Osteoblast (primary cell): ENCODE results near the gene EIF3M. TPM values are rescaled to one million over a fixed set of nuclear protein-coding genes. Genes with fewer than 3 reads are reported as not detected.
A peak's percentile ranks its signal among the peaks of the same experiment; 100 is the strongest.

Experiments used
- DNase-seq: peaks from one replicate; pipeline ENCODE4 v3.0.0; 2011; ENCODE audit warnings: low spot score, mixed read lengths; ENCODE audit not compliant: insufficient read length; ENCODE audit errors: missing footprints
- H2AFZ ChIP-seq: 2 replicates; pipeline ENCODE4 v1.6.0; 2011; ENCODE audit warnings: mild to moderate bottlenecking, low read length
- H3K27ac ChIP-seq: 2 replicates; pipeline ENCODE4 v1.5.1; 2011; ENCODE audit warnings: mild to moderate bottlenecking, low read depth, low read length, moderate library complexity
- H3K27me3 ChIP-seq: 2 replicates; pipeline ENCODE4 v1.6.0; 2012; ENCODE audit warnings: mild to moderate bottlenecking, control low read depth, inconsistent platforms, low read length, moderate library complexity; ENCODE audit not compliant: insufficient read depth
- H3K36me3 ChIP-seq: 2 replicates; pipeline ENCODE4 v1.5.1; 2011; ENCODE audit warnings: mild to moderate bottlenecking, low read length, control low read depth, moderate library complexity; ENCODE audit not compliant: insufficient read depth
- H3K4me1 ChIP-seq: 2 replicates; pipeline ENCODE4 v1.5.1; 2011; ENCODE audit warnings: mild to moderate bottlenecking, low read length, control low read depth, moderate library complexity; ENCODE audit not compliant: insufficient read depth
- H3K4me2 ChIP-seq: 2 replicates; pipeline ENCODE4 v1.6.0; 2011; ENCODE audit warnings: mild to moderate bottlenecking, low read length; ENCODE audit not compliant: insufficient read depth
- H3K4me3 ChIP-seq: fragments of 200-600 bp; sonication (generic); 3 replicates; pipeline ENCODE4 v1.5.1; 2012; ENCODE audit warnings: mild to moderate bottlenecking, low read length, inconsistent platforms; ENCODE audit not compliant: insufficient read depth
- H3K79me2 ChIP-seq: 2 replicates; pipeline ENCODE4 v1.6.0; 2012; ENCODE audit warnings: mild to moderate bottlenecking, low read length, control low read depth, inconsistent platforms; ENCODE audit not compliant: insufficient read depth
- H3K9me3 ChIP-seq: 2 replicates; pipeline ENCODE4 v1.5.1; 2011; ENCODE audit warnings: low read depth, low read length, control low read depth
- H4K20me1 ChIP-seq: 2 replicates; pipeline ENCODE4 v1.6.0; 2012; ENCODE audit warnings: mild to moderate bottlenecking, low read length, control low read depth; ENCODE audit not compliant: insufficient read depth
- total RNA-seq: library from RNA; depleted of rRNA; stranded (reverse); fragments of >200 nt; gene quantifications from 2 replicates; pipeline ENCODE4 v1.2.3, GENCODE V29; 2012
- TF ChIP-seq, protein P1 (sequence below): IDR thresholded peaks from 2 replicates; pipeline ENCODE4 v1.5.1; 2011; ENCODE audit warnings: mild to moderate bottlenecking, low read depth, low read length, moderate library complexity; ENCODE audit errors: extremely low read depth

The EIF3M gene
- total RNA-seq, 1 donor: 378 TPM

GRCh38 chr11:32613500-32614151 is 30.0 kb downstream of the EIF3M start:
- no peak overlapping the region for H3K27ac ChIP-seq
- H3K4me2 ChIP-seq: no peak overlapping the region
- no peaks in the 10 kb centered on the region for H3K36me3 ChIP-seq
- TF ChIP-seq, protein P1, sequence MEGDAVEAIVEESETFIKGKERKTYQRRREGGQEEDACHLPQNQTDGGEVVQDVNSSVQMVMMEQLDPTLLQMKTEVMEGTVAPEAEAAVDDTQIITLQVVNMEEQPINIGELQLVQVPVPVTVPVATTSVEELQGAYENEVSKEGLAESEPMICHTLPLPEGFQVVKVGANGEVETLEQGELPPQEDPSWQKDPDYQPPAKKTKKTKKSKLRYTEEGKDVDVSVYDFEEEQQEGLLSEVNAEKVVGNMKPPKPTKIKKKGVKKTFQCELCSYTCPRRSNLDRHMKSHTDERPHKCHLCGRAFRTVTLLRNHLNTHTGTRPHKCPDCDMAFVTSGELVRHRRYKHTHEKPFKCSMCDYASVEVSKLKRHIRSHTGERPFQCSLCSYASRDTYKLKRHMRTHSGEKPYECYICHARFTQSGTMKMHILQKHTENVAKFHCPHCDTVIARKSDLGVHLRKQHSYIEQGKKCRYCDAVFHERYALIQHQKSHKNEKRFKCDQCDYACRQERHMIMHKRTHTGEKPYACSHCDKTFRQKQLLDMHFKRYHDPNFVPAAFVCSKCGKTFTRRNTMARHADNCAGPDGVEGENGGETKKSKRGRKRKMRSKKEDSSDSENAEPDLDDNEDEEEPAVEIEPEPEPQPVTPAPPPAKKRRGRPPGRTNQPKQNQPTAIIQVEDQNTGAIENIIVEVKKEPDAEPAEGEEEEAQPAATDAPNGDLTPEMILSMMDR: no peak
- DNase-seq: no peak
- no peak overlapping the region for H3K4me3 ChIP-seq
- H4K20me1 ChIP-seq: no peaks in the 10 kb centered on the region
- no peak overlapping the region for H2AFZ ChIP-seq
- H3K27me3 ChIP-seq: no peaks in the 10 kb centered on the region
- no peaks in the 10 kb centered on the region for H3K4me1 ChIP-seq
- no peaks in the 10 kb centered on the region for H3K9me3 ChIP-seq
- H3K79me2 ChIP-seq: no peaks in the 10 kb centered on the region

DNA sequence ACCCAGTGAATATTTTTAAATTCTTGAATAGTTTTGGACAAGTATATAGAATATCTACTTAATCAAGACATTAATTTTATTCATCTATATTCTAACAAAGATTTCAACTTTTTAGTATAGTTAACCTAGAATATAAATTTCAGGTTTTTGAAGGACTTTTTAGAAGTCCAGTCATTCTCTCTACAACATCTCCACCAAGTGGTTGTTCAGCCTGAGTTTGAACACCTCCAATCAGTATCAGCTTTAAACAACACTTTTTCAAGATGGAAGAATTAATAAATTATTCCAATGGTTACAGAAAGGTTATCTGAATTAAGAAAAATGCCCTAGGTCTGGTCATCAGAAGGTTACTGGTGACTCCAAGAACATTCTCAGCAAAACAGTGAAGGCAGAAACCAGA is 31.8 kb downstream of the EIF3M start:
- no peaks in the 10 kb centered on the region for H3K4me1 ChIP-seq
- H3K4me3 ChIP-seq: no peak overlapping the region
- H4K20me1 ChIP-seq: no peaks in the 10 kb centered on the region
- TF ChIP-seq, protein P1: peak; percentile 11
- no peak overlapping the region for H3K4me2 ChIP-seq
- no peaks in the 10 kb centered on the region for H3K27me3 ChIP-seq
- no peak overlapping the region for H2AFZ ChIP-seq
- H3K79me2 ChIP-seq: no peaks in the 10 kb centered on the region
- DNase-seq: no peak
- H3K36me3 ChIP-seq: no peaks in the 10 kb centered on the region
- no peak overlapping the region for H3K27ac ChIP-seq
- H3K9me3 ChIP-seq: no peaks in the 10 kb centered on the region

DNA sequence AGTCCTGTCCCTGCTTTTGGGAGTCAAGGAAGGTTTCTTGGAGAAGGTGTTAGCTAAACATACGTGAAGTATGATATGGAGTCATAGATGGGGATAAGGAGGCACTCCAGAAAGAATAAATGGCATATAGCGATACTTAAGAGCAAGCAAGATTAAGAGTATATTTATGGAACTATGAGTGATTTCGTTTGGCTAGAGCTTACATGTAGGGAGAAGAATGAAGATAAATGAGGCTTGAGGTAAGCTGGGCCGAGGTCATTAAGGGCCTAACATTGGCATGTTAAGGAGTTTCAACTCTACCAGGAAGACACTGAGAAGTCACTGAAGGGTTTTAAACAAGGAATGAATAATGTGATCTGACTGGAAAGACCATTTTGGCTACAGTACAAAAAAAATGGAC is 33.3 kb downstream of the EIF3M start:
- H3K4me3 ChIP-seq: no peak overlapping the region
- DNase-seq: no peak
- no peaks in the 10 kb centered on the region for H3K9me3 ChIP-seq
- no peak overlapping the region for H2AFZ ChIP-seq
- TF ChIP-seq, protein P1: no peak
- H3K79me2 ChIP-seq: no peaks in the 10 kb centered on the region
- no peaks in the 10 kb centered on the region for H4K20me1 ChIP-seq
- H3K36me3 ChIP-seq: no peaks in the 10 kb centered on the region
- no peak overlapping the region for H3K4me2 ChIP-seq
- H3K27ac ChIP-seq: no peak overlapping the region
- no peaks in the 10 kb centered on the region for H3K4me1 ChIP-seq
- H3K27me3 ChIP-seq: no peaks in the 10 kb centered on the region

DNA sequence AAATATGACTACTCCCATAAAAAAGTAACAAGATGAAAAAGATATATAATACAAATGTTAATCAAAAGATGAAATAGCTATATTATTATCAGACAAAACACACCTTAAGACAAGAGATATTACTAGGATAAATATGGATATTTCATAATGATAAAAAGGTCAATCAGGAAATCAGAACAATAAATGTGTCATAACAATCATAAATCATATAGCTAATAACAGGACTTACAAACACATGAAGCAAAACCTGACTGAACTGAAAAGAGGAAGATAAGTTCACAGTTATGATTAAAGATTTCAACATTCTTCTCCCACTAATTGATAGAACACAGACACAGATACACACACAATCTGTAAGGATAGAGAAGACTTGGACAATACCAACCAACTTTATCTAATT is 47.2 kb downstream of the EIF3M start:
- TF ChIP-seq, protein P1: no peak
- DNase-seq: no peak
- H3K36me3 ChIP-seq: no peaks in the 10 kb centered on the region

More for the DNA sequence above, 47.2 kb downstream of the EIF3M start:
- Histone ChIP-seq H3K9me3 (no peaks in the 10 kb centered on the region), H4K20me1 (no peaks in the 10 kb centered on the region), H2AFZ (no peak overlapping the region), H3K4me3 (no peak overlapping the region), H3K4me1 (no peaks in the 10 kb centered on the region), H3K79me2 (no peaks in the 10 kb centered on the region), H3K27me3 (no peaks in the 10 kb centered on the region), H3K27ac (no peak overlapping the region), H3K4me2 (no peak overlapping the region)
